ENCODE results near the gene KRTAP5-6. TPM values are rescaled to one million over a fixed set of nuclear protein-coding genes. Genes with fewer than 3 reads are reported as not detected.

The KRTAP5-6 gene
- not detected for total RNA-seq

DNA sequence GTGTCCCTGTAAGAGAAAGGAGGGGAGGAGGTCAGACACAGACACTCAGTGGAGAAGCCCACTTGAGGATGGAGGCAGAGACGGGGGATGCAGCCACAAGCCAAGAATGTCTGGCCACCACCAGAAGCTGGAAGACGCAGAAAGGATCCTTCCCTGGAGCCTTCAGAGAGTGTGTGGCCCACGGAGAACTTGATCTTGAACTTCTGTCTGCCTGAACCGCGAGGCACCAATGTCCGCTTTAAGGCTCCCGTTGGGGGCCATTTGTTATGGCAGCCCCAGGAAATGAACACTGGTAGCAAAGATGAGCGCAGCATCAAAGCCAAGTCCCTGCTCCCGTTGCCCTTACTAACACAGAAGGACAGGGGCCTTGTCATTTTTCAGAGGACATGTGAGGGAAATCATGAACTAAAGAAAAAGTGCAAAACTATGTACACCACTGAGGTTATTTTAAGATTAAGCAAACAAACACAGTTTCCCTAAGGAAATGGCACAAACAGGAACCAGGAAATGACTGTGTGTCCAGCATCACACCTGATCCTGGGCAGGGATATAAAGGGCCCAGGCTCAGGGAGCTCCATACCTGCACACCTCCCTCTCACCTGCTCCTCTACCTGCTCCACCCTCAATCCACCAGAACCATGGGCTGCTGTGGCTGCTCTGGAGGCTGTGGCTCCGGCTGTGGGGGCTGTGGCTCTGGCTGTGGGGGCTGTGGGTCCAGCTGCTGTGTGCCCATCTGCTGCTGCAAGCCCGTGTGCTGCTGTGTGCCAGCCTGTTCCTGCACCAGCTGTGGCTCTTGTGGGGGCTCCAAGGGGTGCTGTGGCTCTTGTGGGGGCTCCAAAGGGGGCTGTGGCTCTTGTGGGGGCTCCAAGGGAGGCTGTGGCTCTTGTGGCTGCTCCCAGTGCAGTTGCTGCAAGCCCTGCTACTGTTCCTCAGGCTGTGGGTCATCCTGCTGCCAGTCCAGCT, at the start of gene KRTAP5-6:
KRTAP5-6 (plus strand) TSS at position 588 of the 963 bp plus-strand sequence; CDS start at position 639, 51 bp downstream.
- Histone ChIP-seq H3K4me1 (peaks cover 15% of the 10 kb centered on the region), H3K4me3 (no peak within 1 kb of the TSS), H3K36me3 (replicated peaks in 1 of 2; ENCODE audit: insufficient read depth in 1 of 2, low read depth in 2 of 2) (no peaks in the 10 kb centered on the region), H3K9me3 (no peaks in the 10 kb centered on the region), H3K27ac (no peak within 1 kb of the TSS), H3K27me3 (no peaks in the 10 kb centered on the region)
- 86 to 92% methylated on average over 9 of the region's 11 CpGs for WGBS, 2 donors
- intact Hi-C loops (cut with DNase I), result loop anchor here (5.0 kb wide), 2 partner anchors 125 to 185 kb away; no protein-coding TSS in a partner anchor
- TF ChIP-seq CTCF (IDR thresholded peaks at IDR 0.05) (no peak), POLR2A (IDR thresholded peaks at IDR 0.05) (no peak)
- no peak for ATAC-seq
- no peak for DNase-seq

DNA sequence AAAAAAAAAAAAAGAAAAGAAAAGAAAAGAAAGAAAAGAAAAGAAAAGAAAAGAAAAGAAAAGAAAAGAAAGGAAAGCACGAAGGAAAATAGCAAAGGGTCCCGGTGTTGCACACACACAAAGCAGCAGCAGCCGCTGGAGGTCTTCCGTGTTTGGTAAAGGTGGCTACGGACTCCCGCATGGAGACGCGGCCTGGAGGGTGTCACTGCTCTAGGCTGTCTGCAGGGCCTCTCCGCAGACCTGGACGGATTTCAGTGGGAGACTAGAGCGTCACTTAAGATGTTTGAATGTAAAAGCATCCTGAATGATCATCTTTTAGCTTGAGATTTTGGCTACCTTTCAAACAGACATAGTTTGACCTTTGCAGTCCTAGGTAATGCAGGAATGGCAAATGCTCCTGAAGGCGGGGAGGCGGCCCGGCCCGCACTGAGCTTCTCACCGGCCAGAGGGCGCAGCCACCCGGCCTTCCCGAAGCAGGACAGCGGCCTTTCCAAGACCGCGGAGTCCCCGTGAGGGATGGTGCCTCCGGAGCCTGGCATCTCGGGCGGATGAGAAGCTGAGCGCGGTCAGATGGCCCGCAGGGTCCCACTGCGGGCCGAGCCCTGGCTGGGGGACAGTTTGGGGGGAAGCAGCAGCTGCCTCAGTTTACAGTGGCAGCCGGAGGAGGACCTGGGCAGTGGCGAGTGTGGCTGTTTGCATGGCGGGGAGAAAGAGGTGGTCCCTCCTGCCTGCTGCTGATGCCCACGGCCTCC, 48.9 kb upstream of the KRTAP5-6 start:
- Histone ChIP-seq H3K4me1 (peaks cover 5% of the 10 kb centered on the region), H3K9me3 (no peaks in the 10 kb centered on the region), H3K4me3 (no peak overlapping the region), H3K27me3 (no peaks in the 10 kb centered on the region), H3K36me3 (replicated peaks in 1 of 2; ENCODE audit: insufficient read depth in 1 of 2, low read depth in 2 of 2) (no peaks in the 10 kb centered on the region), H3K27ac (no peak overlapping the region)
- ATAC-seq (no peak), DNase-seq (no peak)
- WGBS, 2 donors, result 85 to 89% methylated on average over 27 to 33 of the region's 35 CpGs
- intact Hi-C loops (cut with DNase I), result no loop called here
- TF ChIP-seq CTCF (IDR thresholded peaks at IDR 0.05) (no peak), POLR2A (IDR thresholded peaks at IDR 0.05) (no peak)

DNA sequence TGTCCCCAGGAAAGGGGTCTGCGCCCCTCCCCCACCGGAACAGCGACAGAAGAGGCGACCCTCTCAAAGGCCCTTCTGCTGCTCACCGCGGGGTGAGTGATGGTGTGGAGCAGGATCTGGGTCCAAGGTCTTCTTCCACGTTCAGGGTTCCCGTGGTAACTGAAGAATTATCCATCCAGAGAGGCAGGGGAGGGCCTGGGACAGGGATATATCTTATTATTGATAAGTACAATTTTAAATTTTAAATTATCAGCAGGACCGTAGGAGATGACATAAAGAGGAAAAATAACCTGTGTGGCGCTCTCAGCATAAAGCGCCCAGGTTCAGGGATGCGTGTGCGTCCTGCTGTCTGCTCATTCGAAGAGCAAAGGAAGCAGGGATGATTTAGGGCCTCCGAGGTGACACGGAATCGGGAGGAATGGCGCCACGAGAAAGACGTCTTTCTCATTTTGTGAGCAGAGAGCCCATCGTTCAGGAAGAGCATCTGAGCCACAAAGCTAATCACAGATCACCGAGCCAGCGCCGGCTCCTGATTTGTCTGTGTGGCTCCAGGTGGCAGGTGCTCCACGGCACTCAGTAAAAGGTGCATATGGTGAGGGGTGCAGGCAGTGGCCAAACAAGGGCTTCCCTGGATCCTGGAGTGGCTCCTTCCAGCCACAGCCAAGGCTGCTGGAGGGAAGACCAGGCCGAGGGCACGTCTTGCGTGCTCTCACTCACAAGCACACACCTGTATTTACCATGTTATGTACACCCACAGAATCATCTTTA, 48.2 kb upstream of the KRTAP5-6 start:
- DNase-seq, result no peak
- peaks cover 5% of the 10 kb centered on the region for H3K4me1 ChIP-seq
- no peaks in the 10 kb centered on the region for H3K9me3 ChIP-seq
- TF ChIP-seq CTCF (IDR thresholded peaks at IDR 0.05), result no peak
- TF ChIP-seq POLR2A (IDR thresholded peaks at IDR 0.05), result no peak
- 69 to 77% methylated on average over 24 to 28 of the region's 28 CpGs for WGBS, 2 donors
- no peak overlapping the region for H3K4me3 ChIP-seq
- intact Hi-C loops (cut with DNase I), result no loop called here
- H3K27ac ChIP-seq, result no peak overlapping the region
- H3K36me3 ChIP-seq (replicated peaks in 1 of 2; ENCODE audit: insufficient read depth in 1 of 2, low read depth in 2 of 2), result no peaks in the 10 kb centered on the region
- ATAC-seq, result no peak
- no peaks in the 10 kb centered on the region for H3K27me3 ChIP-seq

DNA sequence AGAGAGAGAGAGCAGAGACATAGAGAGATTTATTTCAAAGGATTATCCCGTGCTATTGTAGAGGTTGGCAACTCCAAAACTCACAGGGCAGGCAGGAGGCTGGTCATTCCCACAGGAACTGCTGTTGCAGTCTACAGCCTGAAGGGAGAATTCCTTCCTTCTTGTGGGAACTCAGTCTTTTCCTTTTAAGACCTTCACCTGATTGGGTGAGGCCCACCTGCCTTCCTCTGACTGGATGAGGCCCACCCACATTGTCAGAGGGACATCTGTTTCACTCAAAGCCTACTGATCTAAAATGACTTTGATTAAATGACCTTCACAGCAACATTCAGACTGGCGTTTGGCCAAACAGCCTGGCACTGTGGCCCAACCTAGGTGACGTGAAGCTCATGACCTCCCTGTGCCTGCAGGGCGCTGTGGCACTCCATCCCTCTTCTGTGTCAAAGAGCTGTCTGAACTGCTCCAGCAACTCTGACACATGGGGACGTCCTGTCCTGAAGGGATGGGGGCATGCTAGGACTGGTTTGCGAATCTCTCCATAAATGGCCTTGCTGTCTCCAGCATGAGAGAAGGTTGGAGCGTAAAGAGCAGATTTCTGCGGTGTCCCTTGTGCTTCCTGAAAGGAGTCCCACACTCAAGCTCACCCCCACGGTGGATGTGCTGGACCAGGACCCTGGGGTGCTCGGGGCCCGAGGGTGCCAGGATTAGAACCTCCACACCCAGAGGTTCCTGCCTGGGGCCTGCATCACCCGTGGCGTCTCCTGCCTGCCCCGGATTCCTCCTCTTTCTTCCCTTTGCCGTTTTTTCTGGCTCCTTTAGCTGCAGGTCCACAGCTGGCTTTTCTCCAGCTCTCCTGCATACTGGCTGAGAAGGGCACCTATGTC, 46.7 kb upstream of the KRTAP5-6 start:
- Histone ChIP-seq H3K36me3 (replicated peaks in 1 of 2; ENCODE audit: insufficient read depth in 1 of 2, low read depth in 2 of 2) (no peaks in the 10 kb centered on the region), H3K4me1 (peaks cover 5% of the 10 kb centered on the region), H3K27ac (no peak overlapping the region), H3K9me3 (no peaks in the 10 kb centered on the region), H3K27me3 (no peaks in the 10 kb centered on the region), H3K4me3 (no peak overlapping the region)
- no peak for TF ChIP-seq CTCF (IDR thresholded peaks at IDR 0.05)
- no peak for TF ChIP-seq POLR2A (IDR thresholded peaks at IDR 0.05)
- 55 to 76% methylated on average over 12 to 15 of the region's 15 CpGs for WGBS, 2 donors
- no peak for ATAC-seq
- intact Hi-C loops (cut with DNase I), result loop anchor here (10.0 kb wide), 1 partner anchor 505 kb away; no protein-coding TSS in a partner anchor
- DNase-seq, result no peak

Measured in body of pancreas (tissue), 4 donors.